GM10266 (cell line): Measurements from ENCODE around the gene FAM222A.

Source experiments
- DNase-seq: peaks from one replicate; pipeline ENCODE4 v3.0.0; 2012; ENCODE audit errors: extremely low spot score
- CTCF ChIP-seq: IDR thresholded peaks from 2 replicates; pipeline ENCODE4 v1.5.1; 2012; ENCODE audit warnings: mild to moderate bottlenecking, low read depth; ENCODE audit not compliant: control insufficient read depth, insufficient read depth; ENCODE audit errors: missing control alignments

Gene FAM222A

GRCh38 chr12:109739747-109740693 is 26.4 kb downstream of the FAM222A start:
- peak; percentile 14 for TF ChIP-seq CTCF
- DNase-seq: no peak

GRCh38 chr12:109740694-109741245 is 27.1 kb downstream of the FAM222A start:
- TF ChIP-seq CTCF: no peak
- no peak for DNase-seq

GRCh38 chr12:109741286-109741969 is 27.8 kb downstream of the FAM222A start:
- no peak for DNase-seq
- no peak for TF ChIP-seq CTCF

GRCh38 chr12:109741970-109742703 is 28.5 kb downstream of the FAM222A start:
- no peak for DNase-seq
- no peak for TF ChIP-seq CTCF

GRCh38 chr12:109743076-109743910 is 29.7 kb downstream of the FAM222A start:
- DNase-seq: no peak
- TF ChIP-seq CTCF: no peak

- no peak for TF ChIP-seq CTCF
- DNase-seq: no peak
Observed at GRCh38 chr12:109744026-109744425, 30.4 kb downstream of the FAM222A start.
